Hepatocyte (in vitro differentiated cells): ENCODE measurements around the gene ARFGAP1. TPM values are rescaled to one million over a fixed set of nuclear protein-coding genes. Genes with fewer than 3 reads are reported as not detected.

ENCODE experiments used
- DNase-seq: peaks from one replicate; pipeline ENCODE4 v3.0.0-alpha.2; 2016; ENCODE audit warnings: low spot score
- H2AFZ ChIP-seq: fragments of 200-600 bp; sonication (generic); 2 replicates; pipeline ENCODE4 v1.6.0; 2016; ENCODE audit warnings: antibody characterized with exemption, mild to moderate bottlenecking
- H3K27ac ChIP-seq: fragments of 200-600 bp; sonication (generic); 2 replicates; pipeline ENCODE4 v1.5.1; 2016; ENCODE audit warnings: mild to moderate bottlenecking
- H3K27me3 ChIP-seq: fragments of 200-600 bp; sonication (generic); 2 replicates; pipeline ENCODE4 v1.6.1; 2016
- H3K36me3 ChIP-seq: fragments of 200-600 bp; sonication (generic); replicated peaks from 2 replicates; pipeline ENCODE4 v1.5.1; 2016; ENCODE audit warnings: low read depth; ENCODE audit not compliant: insufficient read depth
- H3K4me1 ChIP-seq: fragments of 200-600 bp; sonication (generic); 2 replicates; pipeline ENCODE4 v1.5.1; 2016; ENCODE audit warnings: mild to moderate bottlenecking, moderate library complexity; ENCODE audit not compliant: insufficient read depth
- H3K4me2 ChIP-seq: fragments of 200-600 bp; sonication (generic); 2 replicates; pipeline ENCODE4 v1.6.0; 2016
- H3K4me3 ChIP-seq: fragments of 200-600 bp; sonication (generic); 2 replicates; pipeline ENCODE4 v1.5.1; 2016; ENCODE audit warnings: mild to moderate bottlenecking
- H3K79me2 ChIP-seq: fragments of 200-600 bp; sonication (generic); 2 replicates; pipeline ENCODE4 v1.6.0; 2017; ENCODE audit warnings: mild to moderate bottlenecking
- H3K9me2 ChIP-seq: fragments of 200-600 bp; sonication (generic); replicated peaks from 2 replicates; pipeline ENCODE4 v1.6.0; 2017; ENCODE audit warnings: mild to moderate bottlenecking; ENCODE audit not compliant: insufficient read depth
- H3K9me3 ChIP-seq: fragments of 200-600 bp; sonication (generic); 2 replicates; pipeline ENCODE4 v1.5.1; 2016; ENCODE audit warnings: low read depth, mild to moderate bottlenecking
- H4K20me1 ChIP-seq: fragments of 200-600 bp; sonication (generic); 2 replicates; pipeline ENCODE4 v1.6.0; 2016; ENCODE audit warnings: mild to moderate bottlenecking; ENCODE audit not compliant: insufficient read depth, poor library complexity, severe bottlenecking
- EZH2 ChIP-seq: fragments of 200-600 bp; sonication (generic); IDR thresholded peaks from 2 replicates; pipeline ENCODE4 v1.6.1; 2016; ENCODE audit warnings: antibody characterized with exemption, mild to moderate bottlenecking, borderline replicate concordance
- EZH2phosphoT487 ChIP-seq: fragments of 200-600 bp; sonication (generic); IDR thresholded peaks from one replicate; pipeline ENCODE4 v1.6.1; 2018; ENCODE audit warnings: antibody characterized with exemption, mild to moderate bottlenecking, low read depth, moderate library complexity; ENCODE audit not compliant: unreplicated experiment, severe bottlenecking
- WGBS: methylation state at CpG from one replicate; pipeline ENCODE4 v1.1.6; 2016; ENCODE audit warnings: low lambda C conversion rate; ENCODE audit errors: missing lambda C conversion rate; 5-methylcytosine and 5-hydroxymethylcytosine counted together
- polyA plus RNA-seq: library from polyadenylated mRNA; unstranded; fragments of >200 nt; fragmentation: Nextera tagmentation; extraction: Ambion mirVana; gene quantifications from 2 replicates; pipeline ENCODE4 v1.2.1, GENCODE V29; 2016
- total RNA-seq: library from RNA; depleted of rRNA; stranded (reverse); fragments of >200 nt; gene quantifications from 2 replicates; pipeline ENCODE4 v1.2.3, GENCODE V29; 2014
- TF ChIP-seq, protein P1 (sequence below): fragments of 200-600 bp; sonication (generic); IDR thresholded peaks from 2 replicates; pipeline ENCODE4 v1.5.1; 2016; ENCODE audit warnings: antibody characterized with exemption, mild to moderate bottlenecking; ENCODE audit not compliant: poor library complexity

Gene ARFGAP1
- total and polyA plus RNA-seq, 2 experiments from 2014 or later = 78.2 to 99.0 TPM

DNA sequence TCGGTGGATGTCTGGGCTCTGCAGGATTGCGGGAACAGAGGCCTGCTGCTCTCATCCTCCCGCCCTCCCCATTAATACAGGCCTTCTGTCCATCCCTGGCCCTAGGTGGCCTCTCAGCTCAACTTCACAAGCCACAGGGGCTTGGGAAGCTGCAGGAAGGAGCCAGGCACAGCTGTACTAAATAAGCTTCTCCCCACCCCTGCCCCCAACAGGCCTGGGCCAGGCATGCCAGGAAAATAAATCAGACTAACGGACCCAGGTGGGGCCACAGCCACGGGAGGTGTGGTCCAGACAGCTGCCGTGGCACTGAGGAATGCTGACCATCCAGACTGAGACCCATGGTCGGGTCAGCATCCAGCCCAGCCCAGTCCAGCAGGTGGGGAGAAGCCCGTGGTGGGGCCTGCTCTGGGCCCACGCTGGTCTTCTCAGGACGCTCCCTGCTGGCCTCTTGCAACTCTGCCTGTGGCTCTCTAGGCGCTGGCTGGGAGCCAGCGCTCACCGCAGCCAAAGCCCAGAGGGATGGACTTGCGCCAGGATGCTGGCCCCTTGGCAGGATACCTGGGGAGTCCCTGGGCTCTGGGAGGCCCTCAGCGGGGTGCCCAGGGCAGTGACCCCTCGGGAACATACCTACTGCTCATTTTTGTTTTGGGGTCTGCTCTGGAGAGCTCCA is 48.1 kb upstream of the ARFGAP1 start:
- Histone ChIP-seq H3K9me3 (no peaks in the 10 kb centered on the region), H3K27ac (no peak overlapping the region), H3K4me2 (no peak overlapping the region), H3K4me1 (peaks cover 8% of the 10 kb centered on the region), H3K79me2 (no peaks in the 10 kb centered on the region), H3K27me3 (no peaks in the 10 kb centered on the region), H3K36me3 (no peaks in the 10 kb centered on the region), H3K4me3 (no peak overlapping the region), H2AFZ (no peak overlapping the region), H4K20me1 (no peaks in the 10 kb centered on the region), H3K9me2 (no peaks in the 10 kb centered on the region)
- 42% methylated on average over 16 of the region's 16 CpGs for WGBS
- peak; percentile 66 for DNase-seq
- TF ChIP-seq, protein P1, sequence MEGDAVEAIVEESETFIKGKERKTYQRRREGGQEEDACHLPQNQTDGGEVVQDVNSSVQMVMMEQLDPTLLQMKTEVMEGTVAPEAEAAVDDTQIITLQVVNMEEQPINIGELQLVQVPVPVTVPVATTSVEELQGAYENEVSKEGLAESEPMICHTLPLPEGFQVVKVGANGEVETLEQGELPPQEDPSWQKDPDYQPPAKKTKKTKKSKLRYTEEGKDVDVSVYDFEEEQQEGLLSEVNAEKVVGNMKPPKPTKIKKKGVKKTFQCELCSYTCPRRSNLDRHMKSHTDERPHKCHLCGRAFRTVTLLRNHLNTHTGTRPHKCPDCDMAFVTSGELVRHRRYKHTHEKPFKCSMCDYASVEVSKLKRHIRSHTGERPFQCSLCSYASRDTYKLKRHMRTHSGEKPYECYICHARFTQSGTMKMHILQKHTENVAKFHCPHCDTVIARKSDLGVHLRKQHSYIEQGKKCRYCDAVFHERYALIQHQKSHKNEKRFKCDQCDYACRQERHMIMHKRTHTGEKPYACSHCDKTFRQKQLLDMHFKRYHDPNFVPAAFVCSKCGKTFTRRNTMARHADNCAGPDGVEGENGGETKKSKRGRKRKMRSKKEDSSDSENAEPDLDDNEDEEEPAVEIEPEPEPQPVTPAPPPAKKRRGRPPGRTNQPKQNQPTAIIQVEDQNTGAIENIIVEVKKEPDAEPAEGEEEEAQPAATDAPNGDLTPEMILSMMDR = peak; percentile 13
- no peak for TF ChIP-seq EZH2phosphoT487
- no peak for TF ChIP-seq EZH2

DNA sequence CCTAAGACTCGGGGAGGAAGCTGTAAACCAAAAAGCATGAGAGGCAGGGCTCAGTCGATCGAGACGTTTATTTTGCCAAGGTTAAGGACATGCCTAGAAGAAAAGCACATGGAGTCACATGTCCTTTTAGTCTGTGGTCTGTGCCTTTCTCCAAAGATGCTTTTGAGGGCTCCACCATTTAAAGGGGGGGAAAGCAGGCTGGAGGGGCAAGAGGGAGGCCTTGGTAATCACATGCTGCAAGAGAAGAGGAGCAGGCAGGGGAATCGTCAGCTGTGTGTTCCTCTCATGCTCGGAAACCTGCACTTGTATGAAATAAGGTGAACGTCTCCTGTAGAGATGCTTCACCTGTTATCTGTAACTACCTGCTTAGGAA is 47.5 kb upstream of the ARFGAP1 start:
- whole genome bisulfite sequencing = 56% methylated on average over 7 of the region's 7 CpGs
- H3K4me2 ChIP-seq = no peak overlapping the region
- DNase-seq = no peak

DNA sequence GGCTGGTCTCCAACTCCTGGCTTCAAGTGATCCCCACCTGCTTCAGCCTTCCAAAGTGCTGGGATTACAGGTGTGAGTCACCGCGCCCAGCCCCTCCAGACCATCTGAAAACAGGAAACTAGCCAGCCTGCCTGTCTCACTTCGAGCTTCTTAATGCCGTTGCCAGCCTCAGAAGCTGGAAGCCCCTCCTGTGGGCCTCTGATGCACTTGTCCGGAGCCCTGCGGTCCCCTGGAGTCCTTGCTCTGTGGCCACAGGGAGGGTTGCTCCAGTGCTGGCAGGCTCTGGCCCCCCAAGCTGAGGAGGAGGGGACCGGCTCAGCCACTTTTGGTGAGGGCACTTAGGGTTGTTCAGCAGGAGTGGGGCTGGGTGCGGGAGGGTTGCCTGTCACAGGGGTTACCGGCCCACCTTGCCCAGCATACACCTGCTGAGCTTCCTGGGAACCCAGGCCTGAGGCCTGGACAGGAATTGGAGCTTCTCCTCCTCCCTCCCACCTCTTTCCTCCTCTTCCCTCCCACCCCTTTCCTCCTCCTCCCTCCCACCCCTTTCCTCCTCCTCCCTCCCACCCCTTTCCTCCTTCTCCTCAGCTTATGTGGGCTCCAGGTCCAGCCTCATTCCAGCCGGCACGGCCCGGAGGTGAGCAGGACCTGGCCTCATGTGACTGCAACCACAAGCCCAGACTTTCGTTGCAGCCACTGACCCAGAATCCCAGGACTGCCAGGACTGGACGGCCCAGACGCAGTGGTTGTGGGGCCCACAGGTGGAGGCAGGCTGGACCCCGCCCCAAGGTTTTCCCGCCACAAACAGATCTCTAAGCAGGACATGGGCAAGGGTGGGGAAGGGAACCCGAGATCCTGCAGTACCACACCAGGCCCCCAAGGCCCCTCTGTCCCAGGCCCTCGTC is 46.3 kb upstream of the ARFGAP1 start:
- no peaks in the 10 kb centered on the region for H3K79me2 ChIP-seq
- H3K4me1 ChIP-seq = peaks cover 8% of the 10 kb centered on the region
- H4K20me1 ChIP-seq = no peaks in the 10 kb centered on the region
- TF ChIP-seq EZH2phosphoT487 (no peak), EZH2 (no peak)
- no peak overlapping the region for H3K4me3 ChIP-seq
- H3K9me3 ChIP-seq = no peaks in the 10 kb centered on the region
- no peak overlapping the region for H3K27ac ChIP-seq
- H3K36me3 ChIP-seq = no peaks in the 10 kb centered on the region
- H3K27me3 ChIP-seq = no peaks in the 10 kb centered on the region
- no peak overlapping the region for H3K4me2 ChIP-seq
- DNase-seq = no peak
- no peak overlapping the region for H2AFZ ChIP-seq
- WGBS = 81% methylated on average over 19 of the region's 19 CpGs
- no peaks in the 10 kb centered on the region for H3K9me2 ChIP-seq

More for the DNA sequence above, 47.5 kb upstream of the ARFGAP1 start:
- H3K27me3 ChIP-seq = no peaks in the 10 kb centered on the region
- H3K9me3 ChIP-seq = no peaks in the 10 kb centered on the region
- H3K79me2 ChIP-seq = no peaks in the 10 kb centered on the region
- TF ChIP-seq, protein P1 = no peak
- TF ChIP-seq EZH2 (no peak), EZH2phosphoT487 (no peak)
- H2AFZ ChIP-seq = no peak overlapping the region
- H3K4me1 ChIP-seq = peaks cover 8% of the 10 kb centered on the region
- no peaks in the 10 kb centered on the region for H4K20me1 ChIP-seq
- no peaks in the 10 kb centered on the region for H3K9me2 ChIP-seq
- no peak overlapping the region for H3K27ac ChIP-seq
- H3K4me3 ChIP-seq = no peak overlapping the region
- no peaks in the 10 kb centered on the region for H3K36me3 ChIP-seq

DNA sequence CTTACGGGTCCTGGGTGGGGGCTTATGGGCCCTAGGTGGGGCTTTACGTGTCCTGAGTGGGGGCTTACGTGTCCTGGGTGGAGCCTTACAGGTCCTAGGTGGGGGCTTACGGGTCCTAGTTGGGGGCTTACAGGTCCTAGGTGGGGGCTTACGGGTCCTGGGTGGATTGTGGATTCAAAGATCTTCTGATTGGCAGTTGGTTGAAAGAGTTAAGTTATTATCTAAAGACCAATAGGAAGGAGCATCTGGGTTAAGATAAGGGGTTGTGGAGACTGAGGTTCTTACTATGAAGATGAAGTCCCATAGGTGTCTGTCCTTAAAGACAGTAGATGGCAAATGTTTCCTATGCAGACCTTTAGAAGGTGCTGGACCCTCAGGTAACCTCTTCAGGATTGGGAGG is 45.4 kb upstream of the ARFGAP1 start:
- Histone ChIP-seq H2AFZ (no peak overlapping the region), H3K27me3 (no peaks in the 10 kb centered on the region), H4K20me1 (no peaks in the 10 kb centered on the region), H3K4me2 (no peak overlapping the region), H3K9me2 (no peaks in the 10 kb centered on the region), H3K79me2 (no peaks in the 10 kb centered on the region), H3K9me3 (no peaks in the 10 kb centered on the region), H3K4me1 (peaks cover 11% of the 10 kb centered on the region), H3K4me3 (no peak overlapping the region), H3K36me3 (no peaks in the 10 kb centered on the region), H3K27ac (no peak overlapping the region)
- 92% methylated on average over 5 of the region's 5 CpGs for WGBS
- TF ChIP-seq, protein P1 = no peak
- TF ChIP-seq EZH2phosphoT487 = no peak
- TF ChIP-seq EZH2 = no peak
- no peak for DNase-seq
